Measurements from ENCODE around the gene KLRG1. TPM values are rescaled to one million over a fixed set of nuclear protein-coding genes. Genes with fewer than 3 reads are reported as not detected.

The KLRG1 gene
- total RNA-seq, 2 donors from 2014 or later = 0.78 to 0.99 TPM

- Histone ChIP-seq H3K9me3 (no peaks in the 10 kb centered on the region), H3K4me3 (no peak overlapping the region), H3K27me3 (no peaks in the 10 kb centered on the region), H3K27ac (no peak overlapping the region), H3K36me3 (replicated peaks in 1 of 2; ENCODE audit: insufficient read depth in 1 of 2, low read depth in 2 of 2) (no peaks in the 10 kb centered on the region), H3K4me1 (no peaks in the 10 kb centered on the region)
- 67 to 70% methylated on average over 1 of the region's 1 CpG for WGBS, 2 donors
- no peak for ATAC-seq
- intact Hi-C loops (cut with DNase I) = no loop called here
- no peak for TF ChIP-seq POLR2A (IDR thresholded peaks at IDR 0.05)
- no peak for TF ChIP-seq CTCF (IDR thresholded peaks at IDR 0.05)
- no peak for DNase-seq
Observed at GRCh38 chr12:8987685-8988084, 1.7 kb upstream of the KLRG1 start.

- Histone ChIP-seq H3K36me3 (replicated peaks in 1 of 2; ENCODE audit: insufficient read depth in 1 of 2, low read depth in 2 of 2) (no peaks in the 10 kb centered on the region), H3K4me3 (no peak overlapping the region), H3K4me1 (no peaks in the 10 kb centered on the region), H3K27me3 (no peaks in the 10 kb centered on the region), H3K9me3 (no peaks in the 10 kb centered on the region), H3K27ac (no peak overlapping the region)
- 31 to 44% methylated on average over 6 of the region's 6 CpGs for WGBS, 2 donors
- DNase-seq = no peak
- no peak for TF ChIP-seq CTCF (IDR thresholded peaks at IDR 0.05)
- TF ChIP-seq POLR2A (IDR thresholded peaks at IDR 0.05) = no peak
- no peak for ATAC-seq
- intact Hi-C loops (cut with DNase I) = no loop called here
Observed at GRCh38 chr12:8991371-8992345, 2.3 kb downstream of the KLRG1 start.

- Histone ChIP-seq H3K36me3 (replicated peaks in 1 of 2; ENCODE audit: insufficient read depth in 1 of 2, low read depth in 2 of 2) (no peaks in the 10 kb centered on the region), H3K27ac (no peak overlapping the region), H3K27me3 (no peaks in the 10 kb centered on the region), H3K4me1 (no peaks in the 10 kb centered on the region), H3K4me3 (no peak overlapping the region), H3K9me3 (no peaks in the 10 kb centered on the region)
- WGBS, 2 donors = 74 to 77% methylated on average over 3 of the region's 3 CpGs
- intact Hi-C loops (cut with DNase I) = no loop called here
- no peak for DNase-seq
- no peak for ATAC-seq
- TF ChIP-seq POLR2A (IDR thresholded peaks at IDR 0.05) (no peak), CTCF (IDR thresholded peaks at IDR 0.05) (no peak)
Observed at GRCh38 chr12:8993827-8994226, 4.5 kb downstream of the KLRG1 start.

DNA sequence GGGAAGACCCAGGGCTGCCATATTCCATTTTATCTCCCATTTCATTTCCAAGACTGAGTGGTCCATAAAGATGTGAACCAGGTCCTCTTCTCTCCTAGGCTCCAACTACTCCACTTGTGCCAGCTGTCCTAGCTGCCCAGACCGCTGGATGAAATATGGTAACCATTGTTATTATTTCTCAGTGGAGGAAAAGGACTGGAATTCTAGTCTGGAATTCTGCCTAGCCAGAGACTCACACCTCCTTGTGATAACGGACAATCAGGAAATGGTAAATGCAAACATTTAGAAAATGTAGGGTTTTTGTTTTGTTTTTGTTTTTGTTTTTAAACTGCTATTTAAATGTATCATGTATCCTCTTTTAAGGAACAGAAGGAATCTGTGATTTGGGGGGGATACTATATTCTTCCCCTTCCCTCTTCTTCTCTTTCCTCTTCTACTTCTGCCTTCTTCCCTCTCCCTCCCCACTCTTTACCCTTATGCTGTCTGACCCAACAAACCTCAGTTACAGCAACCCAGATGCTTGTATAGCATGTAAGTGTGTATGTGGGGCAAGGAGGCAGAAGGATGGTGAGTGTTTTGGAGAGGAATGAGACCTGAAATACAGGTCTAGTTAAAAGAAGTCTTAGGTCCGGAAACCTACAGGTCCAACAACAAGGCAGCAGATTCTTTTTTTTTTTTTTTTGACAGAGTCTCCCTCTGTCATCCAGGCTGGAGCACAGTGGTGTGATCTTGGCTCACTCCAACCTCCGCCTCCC is 5.9 kb downstream of the KLRG1 start:
- intact Hi-C loops (cut with DNase I) = no loop called here
- TF ChIP-seq CTCF (IDR thresholded peaks at IDR 0.05) = no peak
- TF ChIP-seq POLR2A (IDR thresholded peaks at IDR 0.05) = no peak
- no peak for DNase-seq
- Histone ChIP-seq H3K4me1 (no peaks in the 10 kb centered on the region), H3K4me3 (no peak overlapping the region), H3K9me3 (no peaks in the 10 kb centered on the region), H3K36me3 (replicated peaks in 1 of 2; ENCODE audit: insufficient read depth in 1 of 2, low read depth in 2 of 2) (no peaks in the 10 kb centered on the region), H3K27me3 (no peaks in the 10 kb centered on the region), H3K27ac (no peak overlapping the region)
- WGBS, 2 donors = 78 to 86% methylated on average over 4 of the region's 4 CpGs
- no peak for ATAC-seq

Data from body of pancreas (tissue), 4 donors.